CD4-positive, CD25-positive, alpha-beta regulatory T cell (primary cell): ENCODE measurements around the gene RBM47. TPM values are rescaled to one million over a fixed set of nuclear protein-coding genes. Genes with fewer than 3 reads are reported as not detected.

Experiments
- ATAC-seq, 2 donors: fragments of 150-1000 bp; cut with Tn5 transposase; one replicate each; pipeline ENCODE4 v1.10.0; 2021; ENCODE audit warnings: low read depth in 2 of 2, moderate number of reproducible peaks in 2 of 2, moderate library complexity in 1 of 2
- DNase-seq, 3 donors: peaks; one replicate each; pipeline versions ENCODE4 v3.0.0 to v3.0.0-alpha.2; 2012 to 2022; ENCODE audit warnings: mixed read lengths in 1 of 3
- H3K27ac ChIP-seq: one replicate; pipeline ENCODE4 v1.7.0; 2013; ENCODE audit warnings: mild to moderate bottlenecking, low read length; ENCODE audit not compliant: insufficient read depth, poor library complexity, severe bottlenecking
- H3K27me3 ChIP-seq: one replicate; pipeline ENCODE4 v1.7.0; 2013; ENCODE audit warnings: low read length; ENCODE audit not compliant: control insufficient read depth, insufficient read depth
- H3K36me3 ChIP-seq: one replicate; pipeline ENCODE4 v1.7.0; 2013; ENCODE audit warnings: mild to moderate bottlenecking, low read length, moderate library complexity; ENCODE audit not compliant: control insufficient read depth, insufficient read depth
- H3K4me1 ChIP-seq: 2 replicates; pipeline ENCODE4 v1.7.0; 2013; ENCODE audit warnings: mild to moderate bottlenecking, low read length; ENCODE audit not compliant: insufficient read depth, control insufficient read depth, poor library complexity, severe bottlenecking
- H3K4me3 ChIP-seq: one replicate; pipeline ENCODE4 v1.7.0; 2013; ENCODE audit warnings: low read depth, mild to moderate bottlenecking, low read length, moderate library complexity
- H3K9me3 ChIP-seq, 2 experiments: 1 replicate in 1 of 2; 2 replicates in 1 of 2; pipeline ENCODE4 v1.7.0; 2013; ENCODE audit warnings: low read length in 2 of 2, mild to moderate bottlenecking in 1 of 2, moderate library complexity in 1 of 2; ENCODE audit not compliant: control insufficient read depth in 2 of 2
- H3K27ac Mint-ChIP-seq, 3 donors: one replicate each; pipeline ENCODE4 v1.8.0; 2020 to 2022; ENCODE audit warnings: mild to moderate bottlenecking in 3 of 3, mixed read lengths in 3 of 3, moderate library complexity in 2 of 3
- H3K27me3 Mint-ChIP-seq: one replicate; pipeline ENCODE4 v1.8.0; 2022; ENCODE audit warnings: mild to moderate bottlenecking, mixed read lengths
- H3K36me3 Mint-ChIP-seq: one replicate; pipeline ENCODE4 v1.8.0; 2020; ENCODE audit warnings: mixed read lengths
- H3K4me1 Mint-ChIP-seq, 4 donors: one replicate each; pipeline ENCODE4 v1.8.0; 2020 to 2022; ENCODE audit warnings: mixed read lengths in 4 of 4, mild to moderate bottlenecking in 1 of 4
- H3K4me3 Mint-ChIP-seq, 4 donors: one replicate each; pipeline ENCODE4 v1.8.0; 2020 to 2022; ENCODE audit warnings: mild to moderate bottlenecking in 4 of 4, mixed read lengths in 4 of 4, moderate library complexity in 3 of 4
- H3K9me3 Mint-ChIP-seq, 7 donors: one replicate each; pipeline ENCODE4 v1.8.0; 2020 to 2022; ENCODE audit warnings: mixed read lengths in 7 of 7, mild to moderate bottlenecking in 3 of 7, moderate library complexity in 2 of 7
- polyA plus RNA-seq, 4 donors: library from polyadenylated mRNA; unstranded; fragments of 300-500 nt; fragmentation: Illumina TruSeq; gene quantifications; one replicate each; pipeline ENCODE4 v1.2.3, GENCODE V29; 2021
- total RNA-seq: library from RNA; stranded (reverse); gene quantifications from one replicate; pipeline ENCODE4 v1.2.3, GENCODE V29; 2022

The RBM47 gene
- total and polyA plus RNA-seq, 5 donors from 2014 or later: 0.07 to 1.5 (median 0.15) TPM; not detected in 1

GRCh38 chr4:40576651-40577480 lies 52.8 kb downstream of the RBM47 start:
- Histone ChIP-seq H3K4me1 (no peaks in the 10 kb centered on the region), H3K27ac (no peak overlapping the region), H3K4me3 (no peak overlapping the region), H3K36me3 (no peaks in the 10 kb centered on the region), H3K27me3 (no peaks in the 10 kb centered on the region), H3K9me3 (no peaks in the 10 kb centered on the region)
- Mint-ChIP-seq H3K36me3 (no peaks in the 10 kb centered on the region), H3K4me3 (no peak overlapping the region), H3K27ac (no peak overlapping the region), H3K4me1 (peaks cover 0 to 15% (median 4%) of the 10 kb centered on the region in 4 donors), H3K9me3 (no peaks in the 10 kb centered on the region), H3K27me3 (peaks cover 8% of the 10 kb centered on the region)
- ATAC-seq (peak; percentile 60 to 63), DNase-seq (no peak)

DNA sequence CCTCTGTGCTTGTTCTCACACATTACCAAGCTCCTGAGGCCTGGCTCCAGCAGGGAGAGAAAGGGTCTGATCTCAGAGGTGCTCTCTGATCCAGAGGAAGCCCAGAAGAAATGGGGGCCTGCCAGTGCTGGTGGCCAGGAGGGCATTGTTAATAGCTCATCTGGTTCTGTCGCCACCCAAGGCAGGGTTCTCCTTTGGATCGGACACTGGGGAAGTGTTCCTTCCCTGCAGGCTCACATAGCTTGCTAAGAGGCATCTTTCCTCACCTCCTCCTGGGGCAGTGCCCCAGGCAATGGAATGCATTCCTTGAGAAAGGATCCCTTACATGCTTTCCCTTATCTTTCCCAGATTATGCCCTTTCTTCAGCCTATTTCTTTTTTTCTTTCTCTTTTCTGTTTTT lies 53.8 kb downstream of the RBM47 start:
- ATAC-seq: no peak
- H3K27ac Mint-ChIP-seq: no peak overlapping the region
- no peak overlapping the region for H3K4me3 Mint-ChIP-seq
- H3K9me3 Mint-ChIP-seq: no peaks in the 10 kb centered on the region
- H3K4me1 Mint-ChIP-seq: peaks cover 0 to 15% (median 4%) of the 10 kb centered on the region in 4 donors
- no peak for DNase-seq
- Histone ChIP-seq H3K27me3 (no peaks in the 10 kb centered on the region), H3K36me3 (no peaks in the 10 kb centered on the region), H3K27ac (no peak overlapping the region), H3K9me3 (no peaks in the 10 kb centered on the region), H3K4me1 (no peaks in the 10 kb centered on the region), H3K4me3 (no peak overlapping the region)
- peaks cover 12% of the 10 kb centered on the region for H3K27me3 Mint-ChIP-seq
- no peaks in the 10 kb centered on the region for H3K36me3 Mint-ChIP-seq

GRCh38 chr4:40573593-40574311 lies 55.9 kb downstream of the RBM47 start:
- H3K9me3 ChIP-seq: no peaks in the 10 kb centered on the region
- H3K36me3 ChIP-seq: no peaks in the 10 kb centered on the region
- Mint-ChIP-seq H3K4me3 (no peak overlapping the region), H3K9me3 (peaks cover 0 to 2% (median 0%) of the 10 kb centered on the region in 7 donors), H3K27me3 (peaks cover 14% of the 10 kb centered on the region), H3K4me1 (peaks cover 0 to 14% (median 4%) of the 10 kb centered on the region in 4 donors), H3K27ac (peak overlapping the region in 1 of 3 donors; percentile 93), H3K36me3 (no peaks in the 10 kb centered on the region)
- H3K4me3 ChIP-seq: no peak overlapping the region
- no peaks in the 10 kb centered on the region for H3K4me1 ChIP-seq
- no peaks in the 10 kb centered on the region for H3K27me3 ChIP-seq
- no peak for DNase-seq
- no peak for ATAC-seq
- H3K27ac ChIP-seq: no peak overlapping the region

- H3K27ac Mint-ChIP-seq: no peak overlapping the region
- H3K36me3 Mint-ChIP-seq: no peaks in the 10 kb centered on the region
- peaks cover 15% of the 10 kb centered on the region for H3K27me3 Mint-ChIP-seq
- no peaks in the 10 kb centered on the region for H3K9me3 ChIP-seq
- H3K4me3 ChIP-seq: no peak overlapping the region
- peaks cover 0 to 14% (median 4%) of the 10 kb centered on the region in 4 donors for H3K4me1 Mint-ChIP-seq
- DNase-seq (no peak), ATAC-seq (no peak)
- H3K27ac ChIP-seq: no peak overlapping the region
- H3K36me3 ChIP-seq: no peaks in the 10 kb centered on the region
- H3K9me3 Mint-ChIP-seq: peaks cover 0 to 2% (median 0%) of the 10 kb centered on the region in 7 donors
- H3K4me3 Mint-ChIP-seq: no peak overlapping the region
- H3K27me3 ChIP-seq: no peaks in the 10 kb centered on the region
- H3K4me1 ChIP-seq: no peaks in the 10 kb centered on the region
Observed at GRCh38 chr4:40572692-40573310, 56.9 kb downstream of the RBM47 start.

- DNase-seq: no peak
- H3K4me1 Mint-ChIP-seq: peaks cover 0 to 8% (median 2%) of the 10 kb centered on the region in 4 donors
- no peak overlapping the region for H3K27ac ChIP-seq
Observed at GRCh38 chr4:40571208-40571607, 58.5 kb downstream of the RBM47 start.

GRCh38 chr4:40570348-40571077 lies 59.2 kb downstream of the RBM47 start:
- Mint-ChIP-seq H3K9me3 (peaks cover 0 to 2% (median 0%) of the 10 kb centered on the region in 7 donors), H3K36me3 (no peaks in the 10 kb centered on the region)

More at GRCh38 chr4:40571208-40571607, 58.5 kb downstream of the RBM47 start:
- Histone ChIP-seq H3K9me3 (no peaks in the 10 kb centered on the region), H3K36me3 (no peaks in the 10 kb centered on the region), H3K4me1 (no peaks in the 10 kb centered on the region), H3K27me3 (no peaks in the 10 kb centered on the region), H3K4me3 (no peak overlapping the region)
- Mint-ChIP-seq H3K27ac (no peak overlapping the region), H3K36me3 (no peaks in the 10 kb centered on the region), H3K9me3 (peaks cover 0 to 2% (median 0%) of the 10 kb centered on the region in 7 donors), H3K4me3 (no peak overlapping the region), H3K27me3 (peaks cover 15% of the 10 kb centered on the region)
- ATAC-seq: no peak

DNA sequence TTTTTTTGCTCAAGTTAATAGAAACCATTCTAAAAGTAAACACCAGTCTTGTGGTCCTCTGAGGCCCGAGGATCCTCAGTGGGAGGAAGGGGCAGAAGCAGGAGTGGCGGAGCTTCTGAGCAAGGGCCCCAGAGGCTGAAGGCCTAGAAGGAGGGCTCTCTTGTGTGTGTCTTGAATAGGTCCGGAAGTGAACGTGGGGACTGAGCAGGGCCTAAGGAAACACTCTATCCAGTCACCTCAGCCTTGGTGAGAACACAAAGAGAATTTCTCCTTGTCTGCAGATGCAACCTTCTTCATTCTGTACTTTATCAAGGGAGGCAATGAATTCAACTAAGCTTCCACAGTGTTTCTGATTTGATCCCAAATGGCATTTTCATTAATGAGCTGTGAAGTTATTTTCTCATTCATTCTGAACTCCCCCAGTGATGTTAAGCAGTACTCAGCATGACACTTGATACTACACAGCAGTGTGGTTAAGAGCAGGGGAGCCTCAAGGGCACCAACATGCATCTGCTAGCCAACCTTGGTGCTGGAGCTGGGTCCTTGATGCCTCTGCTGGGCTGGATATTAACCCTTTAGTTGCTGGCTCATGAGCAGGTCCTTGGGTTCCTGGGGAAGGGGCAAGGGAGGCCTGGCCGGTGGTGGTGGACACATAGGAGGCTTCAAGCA lies 64.7 kb downstream of the RBM47 start:
- H3K27me3 Mint-ChIP-seq: peaks cover 12% of the 10 kb centered on the region
- Histone ChIP-seq H3K4me1 (no peaks in the 10 kb centered on the region), H3K36me3 (no peaks in the 10 kb centered on the region), H3K4me3 (no peak overlapping the region), H3K27ac (no peak overlapping the region), H3K27me3 (no peaks in the 10 kb centered on the region), H3K9me3 (no peaks in the 10 kb centered on the region)
- no peak for DNase-seq
- H3K4me3 Mint-ChIP-seq: no peak overlapping the region
- no peaks in the 10 kb centered on the region for H3K36me3 Mint-ChIP-seq
- H3K9me3 Mint-ChIP-seq: peaks cover 0 to 2% (median 0%) of the 10 kb centered on the region in 7 donors
- H3K27ac Mint-ChIP-seq: no peak overlapping the region
- no peak for ATAC-seq
- no peaks in the 10 kb centered on the region for H3K4me1 Mint-ChIP-seq

More at GRCh38 chr4:40570348-40571077, 59.2 kb downstream of the RBM47 start:
- H3K4me3 Mint-ChIP-seq: no peak overlapping the region
- H3K27me3 ChIP-seq: no peaks in the 10 kb centered on the region
- peak overlapping the region in 1 of 3 donors; percentile 44 for H3K27ac Mint-ChIP-seq
- no peak overlapping the region for H3K27ac ChIP-seq
- ATAC-seq (no peak), DNase-seq (no peak)
- H3K27me3 Mint-ChIP-seq: peaks cover 12% of the 10 kb centered on the region
- H3K36me3 ChIP-seq: no peaks in the 10 kb centered on the region
- H3K4me3 ChIP-seq: no peak overlapping the region
- H3K4me1 Mint-ChIP-seq: peaks cover 0 to 8% (median 2%) of the 10 kb centered on the region in 4 donors
- H3K9me3 ChIP-seq: no peaks in the 10 kb centered on the region
- H3K4me1 ChIP-seq: no peaks in the 10 kb centered on the region
